Natural killer cell (primary cell): ENCODE results near the gene DOCK9. TPM values are rescaled to one million over a fixed set of nuclear protein-coding genes. Genes with fewer than 3 reads are reported as not detected.
"Not testable (repeated sequence)": the region's sequence is repeated elsewhere in the genome, so short reads cannot be mapped to it uniquely, and the experiment has no call there.

ENCODE experiments used
- ATAC-seq, 3 donors: fragments of 150-1000 bp in 2 of 3; fragments of 200-7000 bp in 1 of 3; cut with Tn5 transposase; 1 replicate in 1 of 3; 2 replicates in 2 of 3; pipeline ENCODE4 v1.10.0; 2021; ENCODE audit warnings: mild to moderate bottlenecking in 2 of 3, moderate library complexity in 2 of 3
- DNase-seq, 2 donors: peaks; one replicate each; pipeline versions ENCODE4 v3.0.0 to v3.0.0-alpha.2; 2013 to 2021; ENCODE audit warnings: mixed read lengths in 1 of 2
- H3K27ac ChIP-seq: one replicate; pipeline ENCODE4 v1.5.1; 2013; ENCODE audit warnings: mild to moderate bottlenecking, low read length
- H3K27me3 ChIP-seq: one replicate; pipeline ENCODE4 v1.6.1; 2013; ENCODE audit warnings: low read length; ENCODE audit not compliant: control insufficient read depth, insufficient read depth
- H3K36me3 ChIP-seq: one replicate; pipeline ENCODE4 v1.6.1; 2013; ENCODE audit warnings: low read length; ENCODE audit not compliant: control insufficient read depth, insufficient read depth
- H3K4me1 ChIP-seq: one replicate; pipeline ENCODE4 v1.6.1; 2013; ENCODE audit warnings: low read length; ENCODE audit not compliant: control insufficient read depth, insufficient read depth
- H3K4me3 ChIP-seq: one replicate; pipeline ENCODE4 v1.5.1; 2013; ENCODE audit warnings: low read length
- H3K9me3 ChIP-seq: one replicate; pipeline ENCODE4 v1.6.1; 2013; ENCODE audit warnings: low read length; ENCODE audit not compliant: control insufficient read depth, insufficient read depth
- H3K27ac Mint-ChIP-seq, 2 donors: one replicate each; pipeline ENCODE4 v1.8.0; 2022; ENCODE audit warnings: mild to moderate bottlenecking in 2 of 2, mixed read lengths in 2 of 2, moderate library complexity in 1 of 2
- H3K27me3 Mint-ChIP-seq, 2 donors: one replicate each; pipeline ENCODE4 v1.8.0; 2022; ENCODE audit warnings: low read depth in 2 of 2, mixed read lengths in 2 of 2
- H3K36me3 Mint-ChIP-seq: one replicate; pipeline ENCODE4 v1.8.0; 2022; ENCODE audit warnings: mixed read lengths
- H3K4me1 Mint-ChIP-seq, 2 donors: one replicate each; pipeline ENCODE4 v1.8.0; 2022; ENCODE audit warnings: mixed read lengths in 2 of 2
- H3K4me3 Mint-ChIP-seq: one replicate; pipeline ENCODE4 v1.8.0; 2022; ENCODE audit warnings: mild to moderate bottlenecking, moderate library complexity, mixed read lengths
- H3K9me3 Mint-ChIP-seq, 2 donors: one replicate each; pipeline ENCODE4 v1.8.0; 2022; ENCODE audit warnings: mixed read lengths in 2 of 2
- CTCF ChIP-seq: fragments of 200-600 bp; IDR thresholded peaks from one replicate; pipeline ENCODE4 v1.8.0; 2022; ENCODE audit warnings: antibody characterized with exemption
- WGBS: methylation state at CpG from one replicate; pipeline ENCODE4 v1.1.7; 2013; ENCODE audit warnings: missing lambda C conversion rate; ENCODE audit not compliant: insufficient coverage; 5-methylcytosine and 5-hydroxymethylcytosine counted together
- intact Hi-C: fragments of 100-400 bp; cut with micrococcal nuclease; formaldehyde crosslinking; loops from one replicate; pipeline ENCODE4 v1.14.2; 2022
- total RNA-seq, 4 donors: library from RNA; stranded (reverse); fragments of 120-200 nt in 1 of 4; gene quantifications; one replicate each; pipeline versions ENCODE4 v1.2.3 to v1.2.4, GENCODE V29; 2013 to 2022

Gene DOCK9
- total RNA-seq, 3 donors from 2014 or later (not counting 1 experiment from before 2014, with no cell fraction given) = 31.5 to 42.5 (median 40.9) TPM

- TF ChIP-seq CTCF = no peak
- no peak overlapping the region for H3K4me3 Mint-ChIP-seq
- peaks cover 8% of the 10 kb centered on the region for H3K36me3 Mint-ChIP-seq
- no peaks in the 10 kb centered on the region for H3K27me3 Mint-ChIP-seq
- intact Hi-C loops = no loop called here
- H3K4me3 ChIP-seq = no peak overlapping the region
- H3K27ac Mint-ChIP-seq = no peak overlapping the region
- WGBS = 83% methylated on average over 2 of the region's 2 CpGs
- H3K9me3 Mint-ChIP-seq = no peaks in the 10 kb centered on the region
- no peaks in the 10 kb centered on the region for H3K9me3 ChIP-seq
- H3K4me1 ChIP-seq = no peaks in the 10 kb centered on the region
- no peak for DNase-seq
- no peak for ATAC-seq
- H3K36me3 ChIP-seq = peaks cover 43% of the 10 kb centered on the region
- peaks cover 11 to 12% of the 10 kb centered on the region in 2 donors for H3K4me1 Mint-ChIP-seq
- no peaks in the 10 kb centered on the region for H3K27me3 ChIP-seq
- no peak overlapping the region for H3K27ac ChIP-seq
These were observed 77.4 kb downstream of the DOCK9 start for GRCh38 chr13:98900442-98900841.

GRCh38 chr13:98897706-98898105 is 80.2 kb downstream of the DOCK9 start:
- 96% methylated on average over 1 of the region's 1 CpG for WGBS

DNA sequence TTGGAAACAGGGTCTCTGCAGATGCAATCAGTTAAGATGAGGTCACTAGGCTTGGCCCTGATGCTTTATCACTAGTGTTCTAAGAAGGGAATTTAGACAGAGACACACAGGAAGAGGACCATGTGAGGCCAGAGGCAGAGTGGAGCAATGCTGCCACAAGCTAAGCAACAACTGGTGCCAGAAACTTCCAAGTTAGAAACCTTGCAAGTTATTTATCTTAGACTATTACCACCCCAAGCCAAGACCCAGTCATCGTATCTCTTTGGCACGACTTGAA is 81.1 kb downstream of the DOCK9 start:
- 38% methylated on average over 2 of the region's 2 CpGs for WGBS
- Mint-ChIP-seq H3K4me1 (peaks cover 11 to 12% of the 10 kb centered on the region in 2 donors), H3K4me3 (no peak overlapping the region), H3K27ac (peak overlapping the region in 1 of 2 donors; percentile 7), H3K27me3 (no peaks in the 10 kb centered on the region), H3K36me3 (peaks cover 22% of the 10 kb centered on the region), H3K9me3 (no peaks in the 10 kb centered on the region)
- no peaks in the 10 kb centered on the region for H3K27me3 ChIP-seq
- no peak overlapping the region for H3K4me3 ChIP-seq
- no peak for ATAC-seq
- intact Hi-C loops = no loop called here
- H3K27ac ChIP-seq = no peak overlapping the region
- H3K36me3 ChIP-seq = peaks cover 33% of the 10 kb centered on the region
- H3K4me1 ChIP-seq = no peaks in the 10 kb centered on the region
- H3K9me3 ChIP-seq = no peaks in the 10 kb centered on the region
- no peak for TF ChIP-seq CTCF
- no peak for DNase-seq

More at GRCh38 chr13:98897706-98898105, 80.2 kb downstream of the DOCK9 start:
- no peak overlapping the region for H3K4me3 Mint-ChIP-seq
- H3K27me3 ChIP-seq = no peaks in the 10 kb centered on the region
- H3K9me3 ChIP-seq = no peaks in the 10 kb centered on the region
- H3K4me1 ChIP-seq = no peaks in the 10 kb centered on the region
- H3K9me3 Mint-ChIP-seq = no peaks in the 10 kb centered on the region
- no peak overlapping the region for H3K27ac ChIP-seq
- no peaks in the 10 kb centered on the region for H3K27me3 Mint-ChIP-seq
- peaks cover 42% of the 10 kb centered on the region for H3K36me3 ChIP-seq
- peaks cover 13% of the 10 kb centered on the region for H3K36me3 Mint-ChIP-seq
- H3K4me1 Mint-ChIP-seq = peaks cover 11 to 12% of the 10 kb centered on the region in 2 donors
- no peak overlapping the region for H3K4me3 ChIP-seq
- no peak for TF ChIP-seq CTCF
- H3K27ac Mint-ChIP-seq = no peak overlapping the region
- DNase-seq = no peak
- intact Hi-C loops = no loop called here
- ATAC-seq = no peak

DNA sequence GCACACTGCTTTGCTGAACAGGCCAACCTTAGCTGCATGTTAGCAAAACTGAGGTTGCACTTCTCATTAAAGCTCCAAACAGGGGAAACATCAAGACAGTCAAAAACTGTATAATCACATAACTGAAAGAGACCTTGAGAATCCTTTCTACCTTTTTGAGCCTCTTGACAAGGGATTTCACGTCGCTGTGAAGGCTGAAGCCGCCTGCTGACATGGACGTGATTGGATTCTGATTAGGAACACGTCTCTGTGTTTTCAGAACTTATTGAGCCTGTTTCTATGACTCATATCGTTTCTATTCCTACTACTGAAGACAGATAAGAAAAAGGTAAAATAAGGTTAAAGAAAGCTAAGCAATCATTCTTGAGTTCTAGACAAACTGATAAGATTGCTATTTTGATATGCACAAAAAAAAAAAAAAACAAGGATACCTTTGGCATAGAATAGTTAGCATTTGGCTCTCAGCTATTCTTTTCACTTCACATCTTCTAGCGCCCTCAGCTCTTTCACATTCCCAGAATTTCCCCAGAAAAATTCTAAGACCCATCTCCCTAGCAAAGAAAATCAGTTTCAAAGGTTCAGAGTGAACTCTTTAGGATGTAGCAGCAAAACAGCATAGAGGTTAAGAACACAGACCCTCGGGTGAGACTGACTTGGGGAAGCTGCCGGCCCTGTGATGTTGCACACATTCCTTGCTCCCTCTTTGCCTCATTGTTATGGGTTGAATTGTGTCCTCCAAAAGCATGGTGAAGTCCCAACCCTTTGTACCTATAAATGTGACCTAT is 81.6 kb downstream of the DOCK9 start:
- H3K9me3 Mint-ChIP-seq = no peaks in the 10 kb centered on the region
- intact Hi-C loops = no loop called here
- no peak for DNase-seq
- H3K36me3 Mint-ChIP-seq = peaks cover 28% of the 10 kb centered on the region
- H3K4me3 Mint-ChIP-seq = no peak overlapping the region
- no peaks in the 10 kb centered on the region for H3K27me3 Mint-ChIP-seq
- H3K27ac Mint-ChIP-seq = no peak overlapping the region
- Histone ChIP-seq H3K4me3 (no peak overlapping the region), H3K36me3 (peaks cover 28% of the 10 kb centered on the region), H3K9me3 (no peaks in the 10 kb centered on the region), H3K4me1 (no peaks in the 10 kb centered on the region), H3K27me3 (no peaks in the 10 kb centered on the region), H3K27ac (no peak overlapping the region)
- WGBS = 98% methylated on average over 8 of the region's 9 CpGs
- ATAC-seq = no peak
- H3K4me1 Mint-ChIP-seq = peaks cover 11 to 12% of the 10 kb centered on the region in 2 donors
- no peak for TF ChIP-seq CTCF

DNA sequence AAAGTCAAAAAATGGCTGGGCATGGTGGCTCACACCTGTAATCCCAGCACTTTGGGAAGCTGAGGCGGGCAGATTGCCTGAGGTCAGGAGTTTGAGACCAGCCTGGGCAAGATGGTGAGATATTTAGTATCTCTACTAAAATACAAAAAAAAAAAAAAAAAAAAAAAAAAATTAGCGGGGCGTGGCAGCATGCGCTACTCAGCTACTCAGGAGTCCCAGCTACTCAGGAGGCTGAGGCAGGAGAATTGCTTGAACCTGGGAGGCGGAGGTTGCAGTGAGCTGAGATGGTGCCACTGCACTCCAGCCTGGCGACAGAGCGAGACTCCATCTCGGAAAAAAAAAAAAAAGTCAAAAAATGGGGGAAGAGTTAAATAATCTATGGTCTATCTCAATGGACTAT is 83.0 kb downstream of the DOCK9 start:
- WGBS = 100% methylated on average over 5 of the region's 8 CpGs
- H3K9me3 Mint-ChIP-seq, H3K4me1 ChIP-seq, ATAC-seq, H3K27ac ChIP-seq, intact Hi-C loops, H3K4me3 Mint-ChIP-seq, H3K27me3 Mint-ChIP-seq, H3K9me3 ChIP-seq, H3K4me3 ChIP-seq, H3K27me3 ChIP-seq, H3K27ac Mint-ChIP-seq, DNase-seq: not testable (repeated sequence)
- Mint-ChIP-seq H3K36me3 (peaks cover 20% of the 10 kb centered on the region), H3K4me1 (peaks cover 11 to 12% of the 10 kb centered on the region in 2 donors)
- H3K36me3 ChIP-seq = peaks cover 22% of the 10 kb centered on the region
